KMS-11 (cell line): ENCODE data around the gene ARHGAP9.
"Not testable (repeated sequence)": the region's sequence is repeated elsewhere in the genome, so short reads cannot be mapped to it uniquely, and the experiment has no call there.

Experiments used
- H2AFZ ChIP-seq: fragments of 200-600 bp; sonication (generic); 2 replicates; pipeline ENCODE4 v1.6.1; 2016; ENCODE audit warnings: antibody characterized with exemption, mixed run types, low read depth
- H3K27ac ChIP-seq: fragments of 200-600 bp; sonication (generic); 2 replicates; pipeline ENCODE4 v1.6.1; 2016; ENCODE audit warnings: mild to moderate bottlenecking, mixed run types
- H3K27me3 ChIP-seq: fragments of 200-600 bp; sonication (generic); 2 replicates; pipeline ENCODE4 v1.6.1; 2017; ENCODE audit warnings: mild to moderate bottlenecking, low read depth, mixed run types, moderate library complexity; ENCODE audit not compliant: insufficient read depth
- H3K36me3 ChIP-seq: fragments of 200-600 bp; sonication (generic); 2 replicates; pipeline ENCODE4 v1.6.1; 2017; ENCODE audit warnings: mild to moderate bottlenecking, mixed run types; ENCODE audit not compliant: insufficient read depth
- H3K4me1 ChIP-seq: fragments of 200-600 bp; sonication (generic); 2 replicates; pipeline ENCODE4 v1.6.1; 2016; ENCODE audit warnings: mild to moderate bottlenecking, low read depth, mixed run types; ENCODE audit not compliant: poor library complexity, severe bottlenecking
- H3K4me2 ChIP-seq: fragments of 200-600 bp; sonication (generic); 2 replicates; pipeline ENCODE4 v1.7.0; 2016; ENCODE audit warnings: mild to moderate bottlenecking, mixed run types
- H3K4me3 ChIP-seq: fragments of 200-600 bp; sonication (generic); IDR thresholded peaks from 2 replicates; pipeline ENCODE4 v1.6.1; 2017; ENCODE audit warnings: low read depth, low read length, mixed read lengths; ENCODE audit not compliant: insufficient read depth
- H3K79me2 ChIP-seq: fragments of 200-600 bp; sonication (generic); 2 replicates; pipeline ENCODE4 v1.6.1; 2016; ENCODE audit warnings: low read depth, mixed run types; ENCODE audit not compliant: insufficient read depth
- H3K9ac ChIP-seq: fragments of 200-600 bp; sonication (generic); 2 replicates; pipeline ENCODE4 v1.6.1; 2016; ENCODE audit warnings: mild to moderate bottlenecking, mixed run types
- H4K20me1 ChIP-seq: fragments of 200-600 bp; sonication (generic); 2 replicates; pipeline ENCODE4 v1.6.1; 2016; ENCODE audit warnings: mild to moderate bottlenecking, mixed run types; ENCODE audit not compliant: insufficient read depth
- TF ChIP-seq, protein P1 (sequence below): fragments of 200-600 bp; sonication (generic); conservative IDR thresholded peaks from 2 replicates; pipeline ENCODE4 v1.6.1; 2017; ENCODE audit warnings: low read depth, mild to moderate bottlenecking, antibody characterized with exemption, low read length, moderate library complexity, mixed read lengths

ARHGAP9 gene

DNA sequence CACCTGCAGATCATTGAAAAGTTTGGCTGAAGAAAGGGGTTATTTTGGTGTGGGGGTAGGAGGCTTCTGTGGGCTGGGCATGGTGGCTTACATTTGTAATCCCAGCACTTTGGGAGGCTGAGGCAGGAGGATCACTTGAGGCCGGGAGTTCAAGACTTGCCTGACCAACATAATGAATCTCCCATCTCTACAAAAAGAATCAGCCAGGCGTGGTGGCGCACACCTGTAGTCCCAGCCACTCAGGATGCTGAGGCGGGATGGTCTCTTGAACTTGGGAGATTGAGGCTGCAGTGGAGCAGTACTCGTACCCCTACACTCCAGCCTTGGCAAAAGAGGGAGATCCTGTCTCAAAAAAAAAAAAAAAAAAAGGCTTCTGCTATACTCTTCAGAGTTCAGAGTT lies 33.6 kb upstream of the ARHGAP9 start:
- H3K36me3 ChIP-seq, result peaks cover 44% of the 10 kb centered on the region; the same call in 1 of the 2 replicates
- H3K79me2 ChIP-seq, result peaks cover 12% of the 10 kb centered on the region
- peaks cover 16% of the 10 kb centered on the region for H3K4me1 ChIP-seq
- no peak overlapping the region for H2AFZ ChIP-seq
- H3K27ac ChIP-seq, result no peak overlapping the region
- H4K20me1 ChIP-seq, result no peaks in the 10 kb centered on the region
- TF ChIP-seq, protein P1, sequence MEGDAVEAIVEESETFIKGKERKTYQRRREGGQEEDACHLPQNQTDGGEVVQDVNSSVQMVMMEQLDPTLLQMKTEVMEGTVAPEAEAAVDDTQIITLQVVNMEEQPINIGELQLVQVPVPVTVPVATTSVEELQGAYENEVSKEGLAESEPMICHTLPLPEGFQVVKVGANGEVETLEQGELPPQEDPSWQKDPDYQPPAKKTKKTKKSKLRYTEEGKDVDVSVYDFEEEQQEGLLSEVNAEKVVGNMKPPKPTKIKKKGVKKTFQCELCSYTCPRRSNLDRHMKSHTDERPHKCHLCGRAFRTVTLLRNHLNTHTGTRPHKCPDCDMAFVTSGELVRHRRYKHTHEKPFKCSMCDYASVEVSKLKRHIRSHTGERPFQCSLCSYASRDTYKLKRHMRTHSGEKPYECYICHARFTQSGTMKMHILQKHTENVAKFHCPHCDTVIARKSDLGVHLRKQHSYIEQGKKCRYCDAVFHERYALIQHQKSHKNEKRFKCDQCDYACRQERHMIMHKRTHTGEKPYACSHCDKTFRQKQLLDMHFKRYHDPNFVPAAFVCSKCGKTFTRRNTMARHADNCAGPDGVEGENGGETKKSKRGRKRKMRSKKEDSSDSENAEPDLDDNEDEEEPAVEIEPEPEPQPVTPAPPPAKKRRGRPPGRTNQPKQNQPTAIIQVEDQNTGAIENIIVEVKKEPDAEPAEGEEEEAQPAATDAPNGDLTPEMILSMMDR, result no peak
- no peak overlapping the region for H3K4me2 ChIP-seq
- H3K27me3 ChIP-seq, result no peaks in the 10 kb centered on the region
- no peak overlapping the region for H3K4me3 ChIP-seq
- H3K9ac ChIP-seq, result no peak overlapping the region

- H2AFZ ChIP-seq, result no peak overlapping the region
- TF ChIP-seq, protein P1, result no peak
- H3K4me3 ChIP-seq, result no peak overlapping the region
- no peak overlapping the region for H3K27ac ChIP-seq
- peaks cover 44% of the 10 kb centered on the region; the same call in 1 of the 2 replicates for H3K36me3 ChIP-seq
- peaks cover 6% of the 10 kb centered on the region for H3K79me2 ChIP-seq
- H3K27me3 ChIP-seq, result no peaks in the 10 kb centered on the region
- no peak overlapping the region for H3K4me2 ChIP-seq
- H3K4me1 ChIP-seq, result peaks cover 10% of the 10 kb centered on the region
- H4K20me1 ChIP-seq, result no peaks in the 10 kb centered on the region
- H3K9ac ChIP-seq, result no peak overlapping the region
These were observed 33.0 kb upstream of the ARHGAP9 start for GRCh38 chr12:57512665-57513064.

- Histone ChIP-seq H3K4me1 (peaks cover under 1% of the 10 kb centered on the region), H3K27me3 (no peaks in the 10 kb centered on the region), H3K4me3 (no peak overlapping the region), H3K4me2 (no peak overlapping the region), H3K79me2 (no peaks in the 10 kb centered on the region), H3K36me3 (peaks cover 40% of the 10 kb centered on the region; the same call in 1 of the 2 replicates), H3K27ac (no peak overlapping the region), H3K9ac (no peak overlapping the region), H2AFZ (no peak overlapping the region), H4K20me1 (no peaks in the 10 kb centered on the region)
- TF ChIP-seq, protein P1, result no peak
These were observed 32.1 kb upstream of the ARHGAP9 start for GRCh38 chr12:57511588-57512325.

DNA sequence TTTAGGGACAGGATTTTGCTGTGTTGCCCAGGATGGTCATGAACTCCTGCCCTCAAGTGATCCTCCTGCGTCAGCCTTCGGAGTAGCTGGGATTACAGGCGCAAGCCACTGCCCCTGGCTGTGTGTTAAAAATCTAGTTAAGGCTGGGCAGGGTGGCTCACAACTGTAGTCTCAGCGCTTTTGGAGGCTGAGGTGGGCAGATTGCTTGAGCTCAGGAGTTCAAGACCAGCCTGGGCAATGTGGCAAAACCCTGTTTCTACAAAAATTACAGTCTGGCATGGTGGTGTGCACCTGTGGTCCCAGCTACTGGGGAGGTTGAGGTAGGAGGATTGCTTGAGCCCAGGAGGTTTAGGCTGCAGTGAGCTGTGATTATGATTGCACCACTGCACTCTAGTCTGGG lies 31.5 kb upstream of the ARHGAP9 start:
- Histone ChIP-seq H3K4me3 (no peak overlapping the region), H3K79me2 (no peaks in the 10 kb centered on the region), H3K27ac (no peak overlapping the region), H3K9ac (no peak overlapping the region), H3K4me2 (no peak overlapping the region), H2AFZ (no peak overlapping the region), H3K4me1 (no peaks in the 10 kb centered on the region), H3K36me3 (peaks cover 35% of the 10 kb centered on the region; the same call in 1 of the 2 replicates), H3K27me3 (no peaks in the 10 kb centered on the region), H4K20me1 (no peaks in the 10 kb centered on the region)
- TF ChIP-seq, protein P1, result no peak

DNA sequence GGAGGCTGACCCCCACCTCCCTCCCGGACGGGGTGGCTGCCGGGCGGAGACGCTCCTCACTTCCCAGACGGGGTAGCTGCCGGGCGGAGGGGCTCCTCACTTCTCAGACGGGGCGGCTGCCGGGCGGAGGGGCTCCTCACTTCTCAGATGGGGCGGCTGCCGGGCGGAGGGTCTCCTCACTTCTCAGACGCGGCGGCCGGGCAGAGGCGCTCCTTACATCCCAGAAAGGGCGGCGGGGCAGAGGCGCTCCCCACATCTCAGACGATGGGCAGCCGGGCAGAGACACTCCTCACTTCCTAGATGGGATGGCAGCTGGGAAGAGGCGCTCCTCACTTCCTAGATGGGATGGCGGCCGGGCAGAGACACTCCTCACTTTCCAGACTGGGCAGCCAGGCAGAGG lies 28.1 kb upstream of the ARHGAP9 start:
- not testable (repeated sequence) for H3K9ac ChIP-seq, H4K20me1 ChIP-seq, H3K27me3 ChIP-seq, H3K27ac ChIP-seq, H3K79me2 ChIP-seq, H2AFZ ChIP-seq, H3K4me1 ChIP-seq, H3K4me3 ChIP-seq, H3K4me2 ChIP-seq
- H3K36me3 ChIP-seq, result peaks cover 28% of the 10 kb centered on the region; the same call in 1 of the 2 replicates

GRCh38 chr12:57506541-57506940 lies 26.9 kb upstream of the ARHGAP9 start:
- H3K27me3 ChIP-seq, H3K79me2 ChIP-seq, H3K4me1 ChIP-seq, H3K9ac ChIP-seq, H2AFZ ChIP-seq, H3K4me3 ChIP-seq, H4K20me1 ChIP-seq, H3K4me2 ChIP-seq, H3K27ac ChIP-seq: not testable (repeated sequence)
- H3K36me3 ChIP-seq, result peaks cover 30% of the 10 kb centered on the region; the same call in 1 of the 2 replicates

GRCh38 chr12:57502311-57502969 lies 22.8 kb upstream of the ARHGAP9 start:
- H3K27ac ChIP-seq, H3K4me1 ChIP-seq, H3K9ac ChIP-seq, H2AFZ ChIP-seq, H3K4me3 ChIP-seq, H3K4me2 ChIP-seq, H4K20me1 ChIP-seq, H3K27me3 ChIP-seq, H3K79me2 ChIP-seq: not testable (repeated sequence)
- peaks cover 34% of the 10 kb centered on the region; the same call in 1 of the 2 replicates for H3K36me3 ChIP-seq
